NCI-H1436 treated with DMSO at 0.1 percent for 48 hours (cell line): ENCODE results near the gene TNFRSF12A.

Source experiments
- DNase-seq: peaks from one replicate; lab custom pipeline; 2025; lab: John Stamatoyannopoulos, UW

The TNFRSF12A gene

GRCh38 chr16:2986623-2987188 lies 33.5 kb upstream of the TNFRSF12A start:
- no peak for DNase-seq

GRCh38 chr16:2987286-2987685 lies 32.9 kb upstream of the TNFRSF12A start:
- no peak for DNase-seq

- no peak for DNase-seq
Measured at GRCh38 chr16:2987833-2988232, 32.3 kb upstream of the TNFRSF12A start.

- no peak for DNase-seq
Measured at GRCh38 chr16:2988590-2989099, 31.5 kb upstream of the TNFRSF12A start.

GRCh38 chr16:2990891-2991290 lies 29.3 kb upstream of the TNFRSF12A start:
- DNase-seq: no peak

- DNase-seq: no peak
Measured at GRCh38 chr16:2991566-2992261, 28.5 kb upstream of the TNFRSF12A start.

GRCh38 chr16:2992383-2993081 lies 27.6 kb upstream of the TNFRSF12A start:
- no peak for DNase-seq

GRCh38 chr16:2996298-2996697 lies 23.9 kb upstream of the TNFRSF12A start:
- no peak for DNase-seq

- DNase-seq: no peak
Measured at GRCh38 chr16:2999929-3000328, 20.2 kb upstream of the TNFRSF12A start.

- DNase-seq: no peak
Measured at GRCh38 chr16:3000540-3000939, 19.6 kb upstream of the TNFRSF12A start.

GRCh38 chr16:3001316-3001715 lies 18.9 kb upstream of the TNFRSF12A start:
- no peak for DNase-seq

- peak; percentile 96 for DNase-seq
Measured at GRCh38 chr16:3003582-3004270, 16.4 kb upstream of the TNFRSF12A start.

- no peak for DNase-seq
Measured at GRCh38 chr16:3004319-3004718, 15.8 kb upstream of the TNFRSF12A start.

GRCh38 chr16:3004781-3005284 lies 15.3 kb upstream of the TNFRSF12A start:
- DNase-seq: no peak

- DNase-seq: no peak
Measured at GRCh38 chr16:3007059-3007956, 12.9 kb upstream of the TNFRSF12A start.

GRCh38 chr16:3007957-3008689 lies 12.0 kb upstream of the TNFRSF12A start:
- no peak for DNase-seq

- DNase-seq: no peak
Measured at GRCh38 chr16:3008690-3009037, 11.5 kb upstream of the TNFRSF12A start.

GRCh38 chr16:3009568-3010390 lies 10.4 kb upstream of the TNFRSF12A start:
- DNase-seq: no peak

- DNase-seq: no peak
Measured at GRCh38 chr16:3010510-3010909, 9.7 kb upstream of the TNFRSF12A start.

- DNase-seq: peak; percentile 77
Measured at GRCh38 chr16:3012246-3012645, 7.9 kb upstream of the TNFRSF12A start.
